ENCODE results near the gene TRAM2. TPM values are rescaled to one million over a fixed set of nuclear protein-coding genes. Genes with fewer than 3 reads are reported as not detected.
A peak's percentile ranks its signal among the peaks of the same experiment; 100 is the strongest.

TRAM2 gene
- polyA plus RNA-seq, 1 donor from 2014 or later, result 7.5 TPM

DNA sequence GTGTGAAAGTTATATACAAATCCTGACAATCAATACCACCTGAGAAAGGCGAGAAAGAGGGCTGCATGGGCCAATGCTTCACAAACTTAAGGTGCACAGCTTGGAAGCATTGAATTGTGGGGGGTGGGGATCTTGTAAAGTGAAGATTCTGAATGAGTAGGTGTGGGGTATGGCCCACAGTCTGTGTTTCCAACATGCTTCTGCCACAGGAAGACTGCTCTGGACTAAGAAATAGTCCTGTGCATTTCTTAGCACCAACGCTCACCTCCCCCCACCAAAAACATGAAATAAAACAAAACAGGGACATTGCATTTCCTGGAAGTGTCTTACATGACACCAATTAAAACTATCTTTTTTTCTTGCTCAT is 21.9 kb upstream of the TRAM2 start:
- Mint-ChIP-seq H3K4me1 (peaks cover 17 to 25% (median 21%) of the 10 kb centered on the region in 3 donors), H3K9me3 (no peaks in the 10 kb centered on the region), H3K27me3 (no peaks in the 10 kb centered on the region), H3K27ac (no peak overlapping the region), H3K36me3 (no peaks in the 10 kb centered on the region), H3K4me3 (no peak overlapping the region)

GRCh38 chr6:52598123-52598823 is 21.4 kb upstream of the TRAM2 start:
- Mint-ChIP-seq H3K27me3 (no peaks in the 10 kb centered on the region), H3K4me3 (peak overlapping the region in 1 of 4 donors; percentile 74), H3K36me3 (no peaks in the 10 kb centered on the region), H3K27ac (no peak overlapping the region), H3K4me1 (peaks cover 17 to 25% (median 21%) of the 10 kb centered on the region in 3 donors), H3K9me3 (no peaks in the 10 kb centered on the region)

- H3K27me3 Mint-ChIP-seq, result no peaks in the 10 kb centered on the region
- H3K27ac Mint-ChIP-seq, result no peak overlapping the region
- no peak overlapping the region for H3K4me3 Mint-ChIP-seq
- H3K4me1 Mint-ChIP-seq, result peaks cover 17 to 25% (median 21%) of the 10 kb centered on the region in 3 donors
- no peaks in the 10 kb centered on the region for H3K9me3 Mint-ChIP-seq
- no peaks in the 10 kb centered on the region for H3K36me3 Mint-ChIP-seq
These were observed 20.9 kb upstream of the TRAM2 start for GRCh38 chr6:52597738-52598122.

DNA sequence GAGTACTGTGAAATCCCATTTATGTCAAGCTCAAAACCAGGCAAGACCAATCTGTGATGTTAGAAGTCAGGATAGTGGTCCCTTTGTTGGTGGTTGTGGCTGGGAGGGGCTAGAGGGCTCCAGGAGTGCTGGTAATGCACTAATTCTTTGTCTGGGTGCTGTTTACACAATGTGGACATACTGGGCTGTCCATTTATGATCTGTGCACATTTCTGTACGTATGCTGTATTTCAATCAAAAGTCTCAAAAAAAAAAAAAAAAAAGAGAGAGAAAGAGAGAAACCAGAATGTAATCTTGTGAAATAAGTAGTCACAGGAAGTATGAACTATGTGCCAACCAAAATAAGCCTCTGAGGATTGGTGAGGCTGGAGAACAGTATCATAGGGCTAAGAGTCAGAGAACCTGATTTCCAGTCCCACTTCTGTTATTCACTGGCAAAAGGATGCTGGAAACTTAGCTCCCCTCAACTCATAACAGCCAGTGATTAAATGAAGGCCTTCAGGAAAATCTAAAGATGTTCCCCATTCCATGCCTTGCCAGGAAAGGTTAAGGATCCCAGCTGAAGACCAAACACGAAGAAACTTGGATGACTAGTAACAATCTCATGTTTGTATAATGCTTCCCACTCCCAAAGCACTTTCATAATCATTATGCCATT is 19.6 kb upstream of the TRAM2 start:
- H3K4me3 Mint-ChIP-seq, result peak overlapping the region in 1 of 4 donors; percentile 23
- no peaks in the 10 kb centered on the region for H3K27me3 Mint-ChIP-seq
- H3K36me3 Mint-ChIP-seq, result no peaks in the 10 kb centered on the region
- no peaks in the 10 kb centered on the region for H3K9me3 Mint-ChIP-seq
- H3K4me1 Mint-ChIP-seq, result peaks cover 17 to 25% (median 21%) of the 10 kb centered on the region in 3 donors
- no peak overlapping the region for H3K27ac Mint-ChIP-seq

GRCh38 chr6:52595796-52596130 is 18.9 kb upstream of the TRAM2 start:
- peak overlapping the region in 1 of 3 donors; percentile 65 for H3K27ac Mint-ChIP-seq
- no peaks in the 10 kb centered on the region for H3K9me3 Mint-ChIP-seq
- H3K4me3 Mint-ChIP-seq, result peak overlapping the region in 2 of 4 donors; percentile 23 to 67
- H3K27me3 Mint-ChIP-seq, result no peaks in the 10 kb centered on the region
- peaks cover 17 to 25% (median 21%) of the 10 kb centered on the region in 3 donors for H3K4me1 Mint-ChIP-seq
- H3K36me3 Mint-ChIP-seq, result no peaks in the 10 kb centered on the region

DNA sequence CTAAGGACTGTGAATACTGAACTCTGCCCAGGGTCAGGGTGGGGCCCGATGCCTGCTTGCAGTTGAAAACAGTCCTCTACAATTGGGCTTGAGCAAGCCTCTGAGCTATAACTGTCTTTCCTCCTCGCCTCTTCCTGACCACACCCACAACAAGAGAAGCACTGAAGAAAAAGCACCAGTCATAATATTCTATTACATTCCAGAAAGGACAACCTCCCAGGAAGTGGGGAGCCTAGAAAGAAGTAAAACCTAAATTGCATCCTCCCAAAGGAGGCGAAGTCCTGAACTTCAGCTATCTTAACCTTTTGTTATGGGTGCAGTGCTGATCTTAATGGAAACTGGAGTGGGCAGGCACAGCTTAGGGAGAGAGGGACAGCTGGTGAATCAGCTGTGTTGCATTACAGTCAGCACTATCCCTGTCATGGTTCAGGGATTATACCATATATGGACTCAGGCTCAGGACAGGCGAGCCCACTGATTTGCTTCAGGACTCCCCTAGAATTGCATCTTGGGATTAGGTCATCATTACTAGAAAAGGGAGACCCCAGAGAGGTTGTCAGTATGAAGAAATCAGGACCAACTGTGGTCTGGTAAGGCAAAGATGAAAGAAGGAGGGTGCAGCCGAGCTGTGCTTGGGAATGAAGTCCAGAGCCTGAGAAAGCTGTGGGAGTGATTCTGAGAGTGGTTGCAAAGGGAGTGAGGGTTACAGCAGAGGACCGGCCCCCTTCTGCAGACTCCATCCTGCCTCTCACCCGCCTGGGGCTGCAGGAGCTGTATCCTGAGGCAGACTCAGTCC is 18.3 kb upstream of the TRAM2 start:
- Mint-ChIP-seq H3K36me3 (no peaks in the 10 kb centered on the region), H3K4me1 (peaks cover 17 to 25% (median 21%) of the 10 kb centered on the region in 3 donors), H3K4me3 (peak overlapping the region in 2 of 4 donors; percentile 63 to 67), H3K27me3 (no peaks in the 10 kb centered on the region), H3K9me3 (no peaks in the 10 kb centered on the region), H3K27ac (no peak overlapping the region)

DNA sequence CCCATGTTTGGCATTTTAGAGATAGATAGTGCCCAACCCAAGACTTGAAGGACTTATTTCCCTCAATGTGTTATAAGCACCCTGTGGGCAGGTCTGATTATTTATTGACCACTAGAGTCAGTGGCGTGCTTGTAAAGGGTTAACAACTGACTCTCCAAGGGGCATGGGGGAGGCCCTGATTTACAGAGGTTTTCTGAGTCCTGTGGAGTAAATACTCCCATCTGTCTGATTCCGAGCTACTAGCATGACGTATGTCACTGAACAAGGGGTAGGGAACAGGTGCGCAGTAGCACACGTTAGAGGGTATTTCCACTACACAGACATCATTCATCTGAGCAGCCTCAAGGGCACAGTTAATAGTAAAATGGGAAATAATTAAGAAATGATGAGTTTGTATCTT is 17.4 kb upstream of the TRAM2 start:
- peak overlapping the region in 1 of 4 donors; percentile 82 for H3K4me3 Mint-ChIP-seq
- no peak overlapping the region for H3K27ac Mint-ChIP-seq
- no peaks in the 10 kb centered on the region for H3K27me3 Mint-ChIP-seq
- peaks cover 17 to 25% (median 21%) of the 10 kb centered on the region in 3 donors for H3K4me1 Mint-ChIP-seq
- no peaks in the 10 kb centered on the region for H3K9me3 Mint-ChIP-seq
- H3K36me3 Mint-ChIP-seq, result no peaks in the 10 kb centered on the region

- Mint-ChIP-seq H3K36me3 (no peaks in the 10 kb centered on the region), H3K4me3 (no peak overlapping the region), H3K9me3 (no peaks in the 10 kb centered on the region), H3K4me1 (peaks cover 12 to 21% (median 17%) of the 10 kb centered on the region in 3 donors), H3K27ac (no peak overlapping the region), H3K27me3 (no peaks in the 10 kb centered on the region)
These were observed 15.0 kb upstream of the TRAM2 start for GRCh38 chr6:52591832-52592231.

GRCh38 chr6:52590152-52590891 is 13.5 kb upstream of the TRAM2 start:
- Mint-ChIP-seq H3K27ac (peak overlapping the region in 1 of 3 donors; percentile 28), H3K9me3 (no peaks in the 10 kb centered on the region)

GRCh38 chr6:52588710-52589091 is 11.8 kb upstream of the TRAM2 start:
- H3K27ac Mint-ChIP-seq, result no peak overlapping the region
- peaks cover 1% of the 10 kb centered on the region for H3K27me3 Mint-ChIP-seq
- no peaks in the 10 kb centered on the region for H3K9me3 Mint-ChIP-seq
- no peaks in the 10 kb centered on the region for H3K36me3 Mint-ChIP-seq
- no peak overlapping the region for H3K4me3 Mint-ChIP-seq
- no peaks in the 10 kb centered on the region for H3K4me1 Mint-ChIP-seq

More at GRCh38 chr6:52590152-52590891, 13.5 kb upstream of the TRAM2 start:
- Mint-ChIP-seq H3K4me1 (peaks cover 7 to 11% (median 7%) of the 10 kb centered on the region in 3 donors), H3K27me3 (peaks cover 1% of the 10 kb centered on the region), H3K36me3 (no peaks in the 10 kb centered on the region), H3K4me3 (no peak overlapping the region)

GRCh38 chr6:52588087-52588709 is 11.3 kb upstream of the TRAM2 start:
- no peak overlapping the region for H3K4me3 Mint-ChIP-seq
- H3K27me3 Mint-ChIP-seq, result peaks cover 1% of the 10 kb centered on the region
- no peaks in the 10 kb centered on the region for H3K9me3 Mint-ChIP-seq
- H3K36me3 Mint-ChIP-seq, result no peaks in the 10 kb centered on the region
- H3K4me1 Mint-ChIP-seq, result no peaks in the 10 kb centered on the region
- no peak overlapping the region for H3K27ac Mint-ChIP-seq

DNA sequence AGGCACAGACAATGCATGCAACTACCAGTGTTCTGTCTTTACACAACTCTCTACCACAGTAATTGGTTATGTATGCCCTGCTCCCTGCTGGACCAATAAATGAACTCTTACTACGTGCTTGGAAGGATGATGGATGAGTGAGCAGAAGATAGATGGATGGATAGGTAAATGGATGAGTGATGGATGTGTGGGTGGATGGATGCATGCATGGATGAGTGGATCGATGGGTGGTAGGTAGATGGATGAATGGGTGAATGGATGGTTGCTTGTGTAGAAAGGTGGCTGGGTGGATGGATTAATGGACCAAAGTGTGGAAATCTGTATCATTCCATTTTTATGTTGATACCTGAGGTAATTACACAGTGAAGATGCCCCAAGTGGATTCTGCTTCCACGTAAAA is 10.1 kb upstream of the TRAM2 start:
- Mint-ChIP-seq H3K27ac (no peak overlapping the region), H3K36me3 (peaks cover 8% of the 10 kb centered on the region), H3K4me1 (no peaks in the 10 kb centered on the region), H3K4me3 (no peak overlapping the region), H3K27me3 (peaks cover 1% of the 10 kb centered on the region), H3K9me3 (peaks cover 0 to 5% (median 0%) of the 10 kb centered on the region in 3 donors)

DNA sequence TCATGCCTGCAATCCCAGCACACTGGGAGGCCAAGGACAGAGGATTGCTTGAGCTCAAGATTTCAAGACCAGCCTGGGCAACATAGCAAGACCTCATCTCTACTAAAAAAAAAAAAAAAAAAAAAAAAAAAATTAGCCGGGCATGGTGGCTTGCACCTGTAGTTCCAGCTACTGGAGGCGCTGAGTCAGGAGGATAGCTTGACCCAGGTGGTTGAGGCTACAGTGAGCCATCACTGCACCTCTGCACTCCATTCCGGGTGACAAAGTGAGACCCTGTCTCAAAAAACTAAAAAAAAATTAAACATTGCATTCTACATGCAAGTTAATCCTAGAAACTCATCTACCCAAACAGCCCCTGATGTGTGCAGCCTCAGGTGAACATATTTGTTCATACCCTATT is 7.3 kb upstream of the TRAM2 start:
- Mint-ChIP-seq H3K9me3 (peaks cover 0 to 5% (median 0%) of the 10 kb centered on the region in 3 donors), H3K4me1 (peaks cover 0 to 3% (median 2%) of the 10 kb centered on the region in 3 donors), H3K27ac (no peak overlapping the region), H3K27me3 (peaks cover 1% of the 10 kb centered on the region), H3K4me3 (no peak overlapping the region), H3K36me3 (peaks cover 12% of the 10 kb centered on the region)

DNA sequence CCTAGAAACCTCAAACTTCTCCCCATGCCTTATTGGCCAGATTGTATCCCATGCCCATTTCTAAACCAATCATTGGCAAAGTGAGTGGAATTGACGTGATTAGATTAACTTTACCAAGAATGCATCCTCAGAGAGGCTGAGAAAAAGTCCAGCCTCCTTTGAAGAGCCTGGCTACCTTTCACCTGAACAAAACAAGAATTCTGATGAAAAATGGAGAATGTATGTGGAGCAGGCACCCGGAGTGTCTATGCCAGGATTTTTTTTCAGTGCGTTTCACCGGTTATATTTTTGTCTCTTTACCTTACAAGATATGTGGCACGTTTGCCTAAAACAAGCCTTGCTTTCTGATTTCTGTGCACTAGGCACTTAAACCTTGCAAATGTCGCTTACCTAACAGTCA is 6.1 kb upstream of the TRAM2 start:
- Mint-ChIP-seq H3K4me3 (no peak overlapping the region), H3K27ac (no peak overlapping the region), H3K36me3 (peaks cover 12% of the 10 kb centered on the region), H3K4me1 (peaks cover 4 to 6% (median 5%) of the 10 kb centered on the region in 3 donors), H3K27me3 (peaks cover 1% of the 10 kb centered on the region), H3K9me3 (peaks cover 0 to 5% (median 0%) of the 10 kb centered on the region in 3 donors)

All from IgD-negative memory B cell (primary cell).